Peyer's patch (tissue), 4 donors: ENCODE results near the gene PMM2. TPM values are rescaled to one million over a fixed set of nuclear protein-coding genes. Genes with fewer than 3 reads are reported as not detected.

Source experiments
- DNase-seq, 3 donors: peaks; one replicate each; pipeline ENCODE4 v3.0.0-alpha.2; 2017 to 2019
- H3K27ac ChIP-seq, 4 donors: fragments of 200-600 bp; sonication (generic); one replicate each; pipeline ENCODE4 v1.5.1; 2016 to 2019
- H3K27me3 ChIP-seq, 2 donors: fragments of 200-600 bp; sonication (generic); one replicate each; pipeline ENCODE4 v1.5.1; 2019
- H3K36me3 ChIP-seq, 3 donors: fragments of 200-600 bp; sonication (generic); one replicate each; pipeline ENCODE4 v1.5.1; 2016 to 2019
- H3K4me1 ChIP-seq, 4 donors: fragments of 200-600 bp; sonication (generic); one replicate each; pipeline ENCODE4 v1.5.1; 2016 to 2019
- H3K4me3 ChIP-seq, 4 donors: fragments of 200-600 bp; sonication (generic); 1 replicate in 3 of 4; 2 replicates in 1 of 4; pipeline ENCODE4 v1.5.1; 2016 to 2019; ENCODE audit warnings: mild to moderate bottlenecking in 1 of 4
- H3K9me3 ChIP-seq, 4 donors: fragments of 200-600 bp; sonication (generic); one replicate each; pipeline ENCODE4 v1.5.1; 2016 to 2019; ENCODE audit warnings: mild to moderate bottlenecking in 1 of 4
- POLR2A ChIP-seq, 2 donors: fragments of 450-650 bp; IDR thresholded peaks; one replicate each; pipeline ENCODE4 v1.5.1; 2017; ENCODE audit warnings: antibody characterized with exemption in 2 of 2, mild to moderate bottlenecking in 2 of 2, moderate library complexity in 2 of 2
- total RNA-seq, 4 donors: library from RNA; depleted of rRNA; stranded (reverse); fragments of >200 nt; gene quantifications; one replicate each; pipeline ENCODE4 v1.1.0, GENCODE V29; 2016
- TF ChIP-seq, protein P1 (sequence below), 6 experiments: fragments of 450-650 bp in 4 of 6; fragments of 200-600 bp in 2 of 6; sonication (generic) in 1 of 6; IDR thresholded peaks; one replicate each; pipeline ENCODE4 v1.5.1; 2017 to 2019; ENCODE audit warnings: antibody characterized with exemption in 6 of 6, mild to moderate bottlenecking in 3 of 6, moderate library complexity in 1 of 6

PMM2 gene
- total RNA-seq, 4 donors from 2014 or later: 49.5 to 84.2 (median 82.3) TPM

DNA sequence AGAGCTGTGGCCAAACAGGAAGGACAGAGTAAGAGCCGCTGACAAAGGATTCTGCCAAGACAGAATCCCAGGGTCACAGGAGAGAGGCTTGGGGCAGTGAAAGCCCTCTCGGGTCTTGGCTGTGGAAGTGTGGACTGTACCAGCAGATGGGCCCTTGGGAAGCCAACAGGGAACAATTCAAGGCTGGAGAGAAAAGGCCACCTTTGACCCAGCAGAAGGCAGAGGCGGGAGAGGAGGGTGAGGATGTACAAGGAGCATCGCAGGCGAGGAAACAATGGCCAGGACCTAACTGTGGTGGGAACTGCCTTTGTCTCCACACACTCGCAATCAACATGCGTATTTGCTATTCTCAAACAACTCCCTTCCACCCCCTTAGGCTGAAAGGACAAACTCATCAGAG lies 55.5 kb downstream of the PMM2 start:
- Histone ChIP-seq H3K4me3 (no peak overlapping the region), H3K27ac (no peak overlapping the region), H3K36me3 (peaks cover 0 to 65% (median 0%) of the 10 kb centered on the region in 3 donors), H3K27me3 (no peaks in the 10 kb centered on the region), H3K4me1 (peaks cover 0 to 4% (median 2%) of the 10 kb centered on the region in 4 donors), H3K9me3 (peaks cover 0 to 3% (median 0%) of the 10 kb centered on the region in 4 donors)
- TF ChIP-seq POLR2A (IDR thresholded peaks at IDR 0.05): no peak
- TF ChIP-seq, protein P1, sequence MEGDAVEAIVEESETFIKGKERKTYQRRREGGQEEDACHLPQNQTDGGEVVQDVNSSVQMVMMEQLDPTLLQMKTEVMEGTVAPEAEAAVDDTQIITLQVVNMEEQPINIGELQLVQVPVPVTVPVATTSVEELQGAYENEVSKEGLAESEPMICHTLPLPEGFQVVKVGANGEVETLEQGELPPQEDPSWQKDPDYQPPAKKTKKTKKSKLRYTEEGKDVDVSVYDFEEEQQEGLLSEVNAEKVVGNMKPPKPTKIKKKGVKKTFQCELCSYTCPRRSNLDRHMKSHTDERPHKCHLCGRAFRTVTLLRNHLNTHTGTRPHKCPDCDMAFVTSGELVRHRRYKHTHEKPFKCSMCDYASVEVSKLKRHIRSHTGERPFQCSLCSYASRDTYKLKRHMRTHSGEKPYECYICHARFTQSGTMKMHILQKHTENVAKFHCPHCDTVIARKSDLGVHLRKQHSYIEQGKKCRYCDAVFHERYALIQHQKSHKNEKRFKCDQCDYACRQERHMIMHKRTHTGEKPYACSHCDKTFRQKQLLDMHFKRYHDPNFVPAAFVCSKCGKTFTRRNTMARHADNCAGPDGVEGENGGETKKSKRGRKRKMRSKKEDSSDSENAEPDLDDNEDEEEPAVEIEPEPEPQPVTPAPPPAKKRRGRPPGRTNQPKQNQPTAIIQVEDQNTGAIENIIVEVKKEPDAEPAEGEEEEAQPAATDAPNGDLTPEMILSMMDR (IDR thresholded peaks at IDR 0.05): no peak
- peak in 1 of 3 donors; percentile 33 for DNase-seq

- TF ChIP-seq POLR2A (IDR thresholded peaks at IDR 0.05): no peak
- TF ChIP-seq, protein P1 (IDR thresholded peaks at IDR 0.05): no peak
- peak in 1 of 3 donors; percentile 12 for DNase-seq
- Histone ChIP-seq H3K27me3 (no peaks in the 10 kb centered on the region), H3K4me3 (no peak overlapping the region), H3K27ac (no peak overlapping the region), H3K9me3 (peaks cover 0 to 3% (median 0%) of the 10 kb centered on the region in 4 donors), H3K36me3 (peaks cover 0 to 65% (median 0%) of the 10 kb centered on the region in 3 donors), H3K4me1 (peaks cover 0 to 4% (median 2%) of the 10 kb centered on the region in 4 donors)
Measured at GRCh38 chr16:8853611-8854010, 56.0 kb downstream of the PMM2 start.

DNA sequence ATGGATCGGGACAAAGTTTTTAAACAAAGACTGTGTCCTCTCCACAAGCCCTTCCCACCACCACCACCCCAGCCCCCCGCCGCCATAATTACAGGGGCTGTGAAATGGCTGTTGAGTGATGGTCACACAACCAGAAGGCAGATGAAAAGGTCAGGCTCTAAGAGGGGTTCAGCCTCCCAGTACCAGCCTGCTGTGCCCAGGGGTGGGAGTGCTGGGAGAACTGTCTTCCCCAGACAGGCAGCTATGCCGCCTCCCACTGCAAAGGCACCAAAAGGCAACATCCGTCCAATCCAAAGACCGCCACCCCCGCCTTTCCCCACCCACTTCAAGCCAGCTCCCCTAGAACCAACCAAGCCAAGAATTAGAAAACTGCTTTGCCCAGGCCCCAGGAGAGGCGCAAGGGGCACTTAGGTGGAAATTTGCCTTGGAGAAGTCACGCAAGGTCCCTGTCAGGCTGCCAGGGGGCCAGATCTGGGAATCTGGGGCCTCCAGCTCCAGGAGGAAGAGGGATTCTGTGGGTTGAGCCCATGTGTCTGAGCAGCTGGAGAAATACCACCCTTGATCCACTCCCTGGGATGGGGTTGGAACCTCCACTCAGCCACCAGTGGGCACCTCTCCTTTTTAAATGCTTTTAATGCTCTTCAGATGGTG lies 56.8 kb downstream of the PMM2 start:
- peaks cover 0 to 4% (median 2%) of the 10 kb centered on the region in 4 donors for H3K4me1 ChIP-seq
- peaks cover 0 to 65% (median 0%) of the 10 kb centered on the region in 3 donors for H3K36me3 ChIP-seq
- H3K27me3 ChIP-seq: no peaks in the 10 kb centered on the region
- DNase-seq: peak in 1 of 3 donors; percentile 34
- H3K4me3 ChIP-seq: no peak overlapping the region
- H3K27ac ChIP-seq: no peak overlapping the region
- no peak for TF ChIP-seq POLR2A (IDR thresholded peaks at IDR 0.05)
- TF ChIP-seq, protein P1 (IDR thresholded peaks at IDR 0.05): no peak
- H3K9me3 ChIP-seq: no peaks in the 10 kb centered on the region

- H3K4me1 ChIP-seq: peaks cover 0 to 2% (median under 1%) of the 10 kb centered on the region in 4 donors
- H3K9me3 ChIP-seq: no peaks in the 10 kb centered on the region
- TF ChIP-seq POLR2A (IDR thresholded peaks at IDR 0.05): no peak
- TF ChIP-seq, protein P1 (IDR thresholded peaks at IDR 0.05): peak in 2 of 6 experiments; percentile 12 to 24
- H3K36me3 ChIP-seq: peaks cover 0 to 57% (median 0%) of the 10 kb centered on the region in 3 donors
- H3K27ac ChIP-seq: no peak overlapping the region
- no peaks in the 10 kb centered on the region for H3K27me3 ChIP-seq
- H3K4me3 ChIP-seq: no peak overlapping the region
- peak in 1 of 3 donors; percentile 43 for DNase-seq
Measured at GRCh38 chr16:8855051-8855786, 57.6 kb downstream of the PMM2 start.

- peak in 1 of 3 donors; percentile 30 for DNase-seq
- no peak overlapping the region for H3K27ac ChIP-seq
- H3K4me3 ChIP-seq: no peak overlapping the region
- no peaks in the 10 kb centered on the region for H3K9me3 ChIP-seq
- H3K27me3 ChIP-seq: no peaks in the 10 kb centered on the region
- no peaks in the 10 kb centered on the region for H3K4me1 ChIP-seq
- H3K36me3 ChIP-seq: peaks cover 0 to 52% (median 0%) of the 10 kb centered on the region in 3 donors
- TF ChIP-seq, protein P1 (IDR thresholded peaks at IDR 0.05): no peak
- no peak for TF ChIP-seq POLR2A (IDR thresholded peaks at IDR 0.05)
Measured at GRCh38 chr16:8855972-8856371, 58.3 kb downstream of the PMM2 start.
